T47D (cell line): ENCODE measurements around the gene GPC2.
"Not testable (repeated sequence)": the region's sequence is repeated elsewhere in the genome, so short reads cannot be mapped to it uniquely, and the experiment has no call there.

Source experiments
- DNase-seq, 2 experiments: peaks; one replicate each; pipeline versions ENCODE4 v3.0.0 to v3.0.0-alpha.2; 2011 to 2012; ENCODE audit warnings: low read depth in 1 of 2, low spot score in 1 of 2
- JUND ChIP-seq: IDR thresholded peaks from 2 replicates; pipeline ENCODE4 v1.6.1; 2012; ENCODE audit warnings: low read depth
- in situ Hi-C: cut with HindIII; loops from 2 replicates; pipeline ENCODE4 v1.10.0; 2016; ENCODE audit warnings: low sequenced_read_pairs, low pct_unique_long_range_greater_than_20kb

GPC2 gene

GRCh38 chr7:100215895-100216294, 38.7 kb upstream of the GPC2 start:
- no peak for DNase-seq
- TF ChIP-seq JUND: no peak
- in situ Hi-C loops: no loop called here

DNA sequence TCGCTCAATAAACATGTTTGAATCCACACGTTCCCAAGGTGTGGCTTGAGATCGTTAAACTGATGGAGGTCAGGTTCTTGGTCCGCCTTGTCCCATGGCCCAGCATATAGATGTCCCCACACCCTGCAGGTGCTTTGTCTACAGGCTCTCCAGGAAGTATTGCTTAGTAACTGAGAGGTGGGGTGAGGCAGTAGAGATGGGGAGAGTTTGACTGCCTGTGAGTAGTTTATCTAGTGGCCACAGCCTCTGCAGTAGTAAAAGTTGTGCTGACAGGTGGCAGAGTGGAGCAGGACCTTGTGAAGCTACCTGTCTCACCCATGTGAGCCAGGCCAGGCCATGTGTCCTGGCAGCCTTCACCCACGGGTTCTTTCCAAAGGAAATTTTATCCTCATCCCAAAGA, 37.2 kb upstream of the GPC2 start:
- in situ Hi-C loops: not testable (repeated sequence)
- DNase-seq: peak in 1 of 2 experiments; percentile 21

DNA sequence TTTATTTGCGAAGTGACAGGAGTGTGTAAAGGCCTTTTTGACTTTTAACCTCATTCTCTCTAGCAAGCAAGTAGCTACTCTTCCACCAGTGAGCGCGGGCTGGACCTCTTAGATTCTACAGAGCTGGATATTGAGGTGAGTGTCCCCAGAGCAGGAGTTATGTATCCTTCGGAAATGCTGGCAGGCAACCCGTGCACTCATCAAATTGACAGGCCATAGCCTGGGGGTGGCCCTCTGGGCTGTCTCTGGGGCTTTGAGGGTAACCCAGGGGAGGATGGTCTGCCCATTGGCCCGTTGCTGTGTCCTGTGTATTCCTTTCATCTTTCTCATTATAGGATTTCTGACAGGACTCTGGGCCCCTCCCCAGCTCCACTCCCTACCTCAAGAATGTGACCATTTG, 36.5 kb upstream of the GPC2 start:
- in situ Hi-C loops: no loop called here
- DNase-seq: no peak
- no peak for TF ChIP-seq JUND

GRCh38 chr7:100212631-100213286, 35.6 kb upstream of the GPC2 start:
- DNase-seq: no peak
- in situ Hi-C loops: no loop called here
- TF ChIP-seq JUND: no peak

- no peak for DNase-seq
- TF ChIP-seq JUND: no peak
- in situ Hi-C loops: no loop called here
Observed at GRCh38 chr7:100211342-100211780, 34.2 kb upstream of the GPC2 start.

DNA sequence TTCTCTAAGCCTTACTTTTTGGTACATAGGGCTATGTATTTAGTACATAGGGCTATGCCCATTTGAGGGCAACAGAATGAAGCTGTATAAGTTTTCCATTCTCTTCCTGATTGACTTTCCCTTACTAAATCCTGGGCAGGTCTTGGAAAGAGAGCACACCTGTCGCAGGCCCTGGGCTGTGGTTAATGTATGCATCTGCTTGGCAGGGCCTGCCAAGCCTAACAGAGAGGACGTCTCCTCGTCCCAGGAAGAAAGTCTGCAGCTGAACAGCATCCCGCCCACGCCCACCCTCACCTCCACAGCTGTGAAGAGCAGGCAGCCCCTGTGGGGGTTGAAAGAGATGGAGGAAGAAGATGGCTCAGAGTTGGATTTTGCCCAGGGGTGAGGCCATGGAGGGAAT, 33.6 kb upstream of the GPC2 start:
- in situ Hi-C loops: no loop called here
- DNase-seq: no peak
- TF ChIP-seq JUND: no peak

GRCh38 chr7:100209493-100209892, 32.3 kb upstream of the GPC2 start:
- no peak for TF ChIP-seq JUND
- DNase-seq: no peak
- in situ Hi-C loops: no loop called here

- no peak for DNase-seq
- TF ChIP-seq JUND: no peak
- in situ Hi-C loops: no loop called here
Observed at GRCh38 chr7:100208911-100209408, 31.8 kb upstream of the GPC2 start.

DNA sequence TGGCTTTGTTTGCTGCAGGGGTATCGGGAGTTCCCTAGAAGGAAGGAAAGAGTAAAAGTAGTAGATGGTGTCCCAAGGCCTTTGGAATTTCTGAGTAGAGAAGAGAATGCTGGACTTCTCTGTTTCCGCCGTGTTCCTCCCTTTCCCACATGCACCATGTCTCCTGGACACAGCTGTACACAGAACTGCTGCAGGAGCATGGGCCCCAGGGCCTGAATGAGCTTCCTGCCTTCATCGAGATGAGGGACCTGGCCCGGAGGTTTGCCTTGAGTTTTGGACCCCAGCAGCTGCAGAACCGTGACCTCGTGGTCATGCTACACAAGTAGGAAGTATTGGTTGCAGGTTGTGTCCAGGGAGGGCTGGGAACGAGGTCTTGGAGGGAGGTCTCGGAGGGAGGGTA, 27.3 kb upstream of the GPC2 start:
- TF ChIP-seq JUND: no peak
- in situ Hi-C loops: no loop called here
- no peak for DNase-seq

DNA sequence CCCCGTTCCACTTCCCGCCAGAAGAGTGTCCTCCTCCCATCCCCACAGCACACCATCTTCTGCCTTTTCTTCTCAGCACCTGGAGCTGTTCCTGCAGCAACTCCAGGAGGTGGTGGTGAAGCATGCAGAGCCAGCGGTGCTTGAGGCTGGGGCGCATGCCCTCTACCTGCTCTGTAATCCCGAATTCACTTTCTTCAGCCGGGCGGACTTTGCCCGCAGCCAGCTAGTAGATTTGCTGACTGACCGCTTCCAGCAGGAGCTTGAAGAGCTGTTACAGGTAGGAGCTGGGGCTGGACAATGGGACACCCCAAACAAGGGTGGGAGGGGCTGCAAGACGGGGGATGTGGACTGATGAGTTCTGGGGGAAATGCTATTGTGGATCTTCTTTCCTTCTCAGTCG, 23.5 kb upstream of the GPC2 start:
- no peak for TF ChIP-seq JUND
- DNase-seq: no peak
- in situ Hi-C loops: no loop called here

DNA sequence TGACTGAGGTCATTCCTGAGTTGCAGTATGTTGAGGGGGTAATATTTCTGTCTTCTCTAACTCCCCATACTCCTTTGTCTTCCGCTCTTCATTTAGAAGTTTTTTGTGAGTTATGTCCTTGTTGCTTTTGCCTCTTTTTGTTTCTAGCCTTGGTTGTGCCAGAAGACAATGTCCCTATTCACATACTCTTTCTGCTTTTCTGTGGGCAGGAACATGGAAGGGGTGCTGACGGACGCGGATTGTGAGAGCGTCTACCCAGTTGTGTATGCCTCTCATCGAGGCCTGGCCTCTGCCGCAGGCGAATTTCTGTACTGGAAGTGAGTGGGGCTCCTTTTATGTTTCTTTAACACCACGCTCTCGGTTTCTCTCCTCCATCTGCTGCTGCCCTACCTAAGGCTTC, 21.1 kb upstream of the GPC2 start:
- in situ Hi-C loops: no loop called here
- no peak for TF ChIP-seq JUND
- DNase-seq: no peak

DNA sequence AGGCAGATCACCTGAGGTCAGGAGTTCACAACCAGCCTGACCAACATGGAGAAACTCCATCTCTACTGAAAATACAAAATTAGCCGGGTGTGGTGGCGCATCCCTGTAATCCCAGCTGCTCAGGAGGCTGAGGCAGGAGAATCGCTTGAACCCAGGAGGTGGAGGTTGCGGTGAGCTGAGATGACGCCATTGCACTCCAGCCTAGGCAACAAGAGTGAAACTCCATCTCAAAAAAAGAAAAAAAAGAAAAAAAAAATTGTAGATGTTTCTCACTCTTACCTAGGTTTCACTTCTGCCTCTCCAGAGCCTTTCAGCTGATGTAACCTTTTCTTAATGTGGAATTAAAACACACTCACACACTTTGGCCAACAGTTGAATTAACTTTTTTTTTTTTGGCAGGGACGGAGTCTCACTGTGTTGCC, 18.7 kb upstream of the GPC2 start:
- DNase-seq, in situ Hi-C loops: not testable (repeated sequence)

DNA sequence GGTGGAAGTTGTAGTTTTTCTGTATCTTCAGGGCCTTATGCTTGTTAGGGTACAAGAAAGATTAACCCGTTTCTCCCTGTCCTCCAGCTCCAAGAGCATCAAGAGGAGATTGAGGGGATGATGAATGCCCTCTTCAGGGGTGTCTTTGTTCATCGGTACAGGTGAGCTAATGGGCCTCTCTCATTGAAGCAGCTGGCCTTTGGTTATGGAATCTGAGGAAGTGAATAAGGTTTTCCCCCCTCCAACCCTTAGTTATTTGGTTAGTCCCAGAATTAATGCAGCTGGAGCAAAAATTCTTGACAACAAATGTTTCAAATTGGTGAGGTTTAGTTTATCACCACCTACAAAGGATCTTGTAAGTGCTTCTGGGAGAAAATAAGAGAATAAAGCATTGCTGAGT, 18.0 kb upstream of the GPC2 start:
- TF ChIP-seq JUND: no peak
- in situ Hi-C loops: no loop called here
- DNase-seq: no peak

DNA sequence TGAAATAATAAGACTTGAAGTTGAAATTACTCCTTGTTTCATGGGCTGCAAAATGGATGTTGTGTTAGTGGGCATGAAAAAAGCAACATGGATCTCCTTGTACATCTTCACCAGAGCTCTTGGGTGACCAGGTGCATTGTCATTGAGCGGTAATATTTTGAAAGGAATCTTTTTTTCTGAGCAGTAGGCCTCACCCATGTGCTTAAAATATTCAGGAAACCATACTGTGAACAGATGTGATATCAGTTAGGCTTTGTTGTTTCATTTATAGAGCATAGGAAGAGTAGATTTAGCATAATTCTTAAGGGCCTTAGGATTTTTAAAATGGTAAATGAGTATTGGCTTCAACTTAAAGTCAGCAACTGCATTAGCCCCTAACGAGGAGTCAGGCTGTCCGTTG, 15.8 kb upstream of the GPC2 start:
- no peak for DNase-seq
- TF ChIP-seq JUND: no peak
- in situ Hi-C loops: no loop called here

- DNase-seq, in situ Hi-C loops: not testable (repeated sequence)
Observed at GRCh38 chr7:100192281-100192862, 15.2 kb upstream of the GPC2 start.
